ENCODE results near the gene SEC24B.

GRCh38 chr4:109574931-109575804 is 141.6 kb downstream of the SEC24B start:
- no peak for TF ChIP-seq RAD51 (IDR thresholded peaks at IDR 0.05)
- TF ChIP-seq REST (IDR thresholded peaks at IDR 0.05; ENCODE audit: low read depth, low read length): no peak
- no peak for TF ChIP-seq JUND (IDR thresholded peaks at IDR 0.05; ENCODE audit: low read depth, low read length)
- no peak for TF ChIP-seq CTCF (IDR thresholded peaks at IDR 0.05 in 2 of 3, conservative IDR thresholded peaks at IDR 0.05 in 1 of 3; ENCODE audit: control insufficient read depth in 2 of 3, extremely low read depth in 1 of 3, insufficient read depth in 1 of 3, low read depth in 3 of 3, low read length in 3 of 3)
- no peak for TF ChIP-seq FOXK2 (IDR thresholded peaks at IDR 0.05)
- TF ChIP-seq ZBTB33 (IDR thresholded peaks at IDR 0.05): no peak
- TF ChIP-seq POLR2AphosphoS5 (IDR thresholded peaks at IDR 0.05; ENCODE audit: low read length): no peak
- TF ChIP-seq E2F4 (IDR thresholded peaks at IDR 0.05; ENCODE audit: low read depth, low read length): no peak
- TF ChIP-seq MEF2A (IDR thresholded peaks at IDR 0.05; ENCODE audit: insufficient read depth, low read depth, low read length): no peak
- no peak for TF ChIP-seq JUNB (IDR thresholded peaks at IDR 0.05)
